ENCODE results near the gene MED23. TPM values are rescaled to one million over a fixed set of nuclear protein-coding genes. Genes with fewer than 3 reads are reported as not detected.

Gene MED23
- total RNA-seq, 1 donor from 2014 or later, result 10.8 TPM

DNA sequence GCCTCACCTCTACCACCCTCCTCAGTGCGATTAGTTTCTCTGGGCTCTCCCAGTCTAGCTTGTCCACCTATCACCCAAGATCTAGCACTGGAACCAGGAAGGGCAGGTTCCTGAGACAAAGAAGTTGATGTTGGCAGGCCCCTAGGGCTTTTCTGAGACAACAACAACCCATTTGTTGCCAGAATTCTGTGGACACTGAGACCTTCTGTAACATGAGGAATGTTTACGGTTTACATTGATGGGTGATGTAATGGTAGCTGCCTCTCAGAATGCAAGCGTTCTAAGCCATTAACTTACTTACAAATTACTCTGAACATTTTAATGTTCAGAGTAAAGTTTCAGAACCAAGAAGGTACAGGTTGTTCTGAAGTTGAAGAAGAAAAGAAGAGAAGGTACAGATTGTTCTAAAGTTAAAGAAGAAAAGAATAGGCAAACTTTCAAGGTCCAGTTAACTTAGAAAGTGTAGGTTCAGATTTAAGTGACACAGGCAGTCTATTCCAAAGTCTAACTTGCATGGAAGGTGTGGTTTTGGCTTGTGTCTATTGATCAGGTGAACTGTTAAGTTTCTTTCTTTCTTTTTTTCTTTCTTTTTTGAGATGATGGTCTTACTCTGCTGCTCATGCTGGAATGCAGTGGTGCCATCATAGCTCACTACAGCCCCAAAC is 3.7 kb upstream of the MED23 start:
- Histone ChIP-seq H3K4me3 (no peak overlapping the region), H3K4me1 (peaks cover 19% of the 10 kb centered on the region), H3K27ac (replicated peaks) (no peak overlapping the region), H3K27me3 (ENCODE audit: low read depth) (no peaks in the 10 kb centered on the region), H3K9me3 (replicated peaks) (no peaks in the 10 kb centered on the region), H3K36me3 (peaks cover under 1% of the 10 kb centered on the region)
- DNase-seq, result no peak
- TF ChIP-seq, protein P1, sequence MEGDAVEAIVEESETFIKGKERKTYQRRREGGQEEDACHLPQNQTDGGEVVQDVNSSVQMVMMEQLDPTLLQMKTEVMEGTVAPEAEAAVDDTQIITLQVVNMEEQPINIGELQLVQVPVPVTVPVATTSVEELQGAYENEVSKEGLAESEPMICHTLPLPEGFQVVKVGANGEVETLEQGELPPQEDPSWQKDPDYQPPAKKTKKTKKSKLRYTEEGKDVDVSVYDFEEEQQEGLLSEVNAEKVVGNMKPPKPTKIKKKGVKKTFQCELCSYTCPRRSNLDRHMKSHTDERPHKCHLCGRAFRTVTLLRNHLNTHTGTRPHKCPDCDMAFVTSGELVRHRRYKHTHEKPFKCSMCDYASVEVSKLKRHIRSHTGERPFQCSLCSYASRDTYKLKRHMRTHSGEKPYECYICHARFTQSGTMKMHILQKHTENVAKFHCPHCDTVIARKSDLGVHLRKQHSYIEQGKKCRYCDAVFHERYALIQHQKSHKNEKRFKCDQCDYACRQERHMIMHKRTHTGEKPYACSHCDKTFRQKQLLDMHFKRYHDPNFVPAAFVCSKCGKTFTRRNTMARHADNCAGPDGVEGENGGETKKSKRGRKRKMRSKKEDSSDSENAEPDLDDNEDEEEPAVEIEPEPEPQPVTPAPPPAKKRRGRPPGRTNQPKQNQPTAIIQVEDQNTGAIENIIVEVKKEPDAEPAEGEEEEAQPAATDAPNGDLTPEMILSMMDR (IDR thresholded peaks at IDR 0.05; ENCODE audit: borderline replicate concordance), result no peak
- intact Hi-C loops (cut with micrococcal nuclease), result no loop called here

DNA sequence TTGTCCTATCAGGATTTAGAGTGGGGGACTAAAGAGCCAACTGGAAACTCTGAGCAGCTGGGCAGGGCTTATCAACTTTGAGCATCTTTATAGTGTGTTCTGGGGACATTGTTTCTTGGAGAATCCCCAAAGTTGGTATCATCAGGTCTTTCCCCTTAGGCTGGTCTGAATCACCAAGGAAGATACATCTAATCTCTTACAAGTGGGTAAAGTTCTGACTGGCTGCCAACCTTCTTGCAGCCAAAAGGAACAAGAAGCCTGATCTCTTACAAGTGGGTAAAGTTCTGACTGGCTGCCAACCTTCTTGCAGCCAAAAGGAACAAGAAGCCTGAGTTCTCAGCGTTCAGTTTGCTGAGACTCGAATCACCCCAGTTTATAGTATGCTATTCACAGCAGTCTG is 1.6 kb upstream of the MED23 start:
- DNase-seq, result no peak
- TF ChIP-seq, protein P1 (IDR thresholded peaks at IDR 0.05; ENCODE audit: borderline replicate concordance), result no peak
- intact Hi-C loops (cut with micrococcal nuclease), result no loop called here
- no peaks in the 10 kb centered on the region for H3K27me3 ChIP-seq (ENCODE audit: low read depth)
- peaks cover 26% of the 10 kb centered on the region for H3K4me1 ChIP-seq
- H3K9me3 ChIP-seq (replicated peaks), result no peaks in the 10 kb centered on the region
- no peak overlapping the region for H3K27ac ChIP-seq (replicated peaks)
- H3K36me3 ChIP-seq, result peaks cover 16% of the 10 kb centered on the region
- H3K4me3 ChIP-seq, result no peak overlapping the region

DNA sequence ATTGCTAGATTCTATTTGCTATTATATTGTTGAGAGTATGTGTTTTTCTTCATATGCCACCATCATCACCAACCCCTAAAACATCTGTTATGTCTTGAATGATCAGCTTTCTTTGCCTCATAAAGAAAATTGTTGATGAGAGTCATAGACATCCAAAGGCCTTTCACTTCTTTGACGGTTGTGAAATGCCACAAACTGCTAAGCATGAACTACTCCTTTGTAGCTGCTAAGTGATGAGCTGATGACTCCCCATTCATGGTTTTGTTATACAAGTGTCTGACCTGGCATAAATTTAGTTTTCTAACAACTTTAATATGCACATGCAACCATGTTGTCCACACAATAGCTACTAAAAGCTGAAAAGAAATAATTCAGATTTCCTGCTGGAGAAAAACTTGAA is 684 bp upstream of the MED23 start:
- H3K27me3 ChIP-seq (ENCODE audit: low read depth), result no peaks in the 10 kb centered on the region
- H3K4me1 ChIP-seq, result peaks cover 26% of the 10 kb centered on the region
- intact Hi-C loops (cut with micrococcal nuclease), result no loop called here
- peaks cover 25% of the 10 kb centered on the region for H3K36me3 ChIP-seq
- no peaks in the 10 kb centered on the region for H3K9me3 ChIP-seq (replicated peaks)
- DNase-seq, result no peak
- H3K27ac ChIP-seq (replicated peaks), result peak overlapping the region; percentile 82
- TF ChIP-seq, protein P1 (IDR thresholded peaks at IDR 0.05; ENCODE audit: borderline replicate concordance), result no peak
- H3K4me3 ChIP-seq, result peak overlapping the region; percentile 88

DNA sequence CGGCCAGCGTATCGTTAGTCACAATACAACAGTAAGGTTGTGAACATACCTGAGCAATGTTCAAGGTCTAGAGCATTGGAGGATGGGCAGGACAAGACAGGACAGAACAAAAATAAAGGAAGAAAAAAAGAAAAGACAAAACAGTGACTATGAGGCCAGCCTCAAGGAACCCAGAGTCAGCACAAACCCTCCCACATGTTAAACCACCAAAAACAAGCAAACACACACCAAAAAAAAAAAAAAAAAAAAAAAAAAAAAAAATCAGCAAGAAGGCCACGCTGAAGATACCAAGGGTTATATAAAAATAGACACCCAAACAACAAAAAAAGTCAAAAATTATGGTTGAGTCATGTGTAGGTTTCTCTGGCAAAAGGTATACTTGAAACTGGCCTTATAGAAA is 12.8 kb downstream of the MED23 start:
- Histone ChIP-seq H3K27ac (replicated peaks) (no peak overlapping the region), H3K9me3 (replicated peaks) (no peaks in the 10 kb centered on the region), H3K4me1 (no peaks in the 10 kb centered on the region), H3K27me3 (ENCODE audit: low read depth) (no peaks in the 10 kb centered on the region), H3K36me3 (peaks cover 99% of the 10 kb centered on the region), H3K4me3 (no peak overlapping the region)
- TF ChIP-seq, protein P1 (IDR thresholded peaks at IDR 0.05; ENCODE audit: borderline replicate concordance), result no peak
- no peak for DNase-seq
- intact Hi-C loops (cut with micrococcal nuclease), result no loop called here

DNA sequence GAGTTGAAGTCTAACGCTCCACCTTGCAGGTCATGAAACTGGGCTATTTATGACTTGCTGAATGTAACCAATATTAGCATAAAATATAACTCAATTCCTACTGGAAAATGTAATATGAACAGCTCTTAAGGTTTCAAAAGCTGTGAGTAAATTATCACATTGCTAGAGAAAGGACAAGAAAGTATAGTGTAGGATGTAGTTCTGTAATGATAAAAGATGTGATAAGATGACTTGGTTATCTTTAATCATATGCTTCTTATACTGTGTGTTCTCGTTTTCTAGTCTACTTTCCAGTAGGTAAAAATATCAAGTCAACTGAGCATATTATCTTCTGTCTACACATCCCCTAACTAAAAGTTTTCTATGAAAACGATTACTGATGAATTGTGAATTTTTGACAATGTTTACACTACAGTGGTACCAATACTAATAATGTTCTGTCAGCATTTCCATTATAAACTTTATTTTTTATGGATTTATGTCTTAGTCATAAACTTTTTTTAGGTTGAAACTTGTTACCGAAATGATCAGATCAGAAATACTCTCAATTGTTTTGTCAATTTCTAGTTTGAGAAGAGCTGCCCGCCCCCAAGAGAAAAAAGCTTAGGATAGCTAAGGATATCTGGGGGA is 14.6 kb downstream of the MED23 start:
- intact Hi-C loops (cut with micrococcal nuclease), result no loop called here
- no peaks in the 10 kb centered on the region for H3K27me3 ChIP-seq (ENCODE audit: low read depth)
- H3K4me3 ChIP-seq, result no peak overlapping the region
- H3K36me3 ChIP-seq, result peaks cover 99% of the 10 kb centered on the region
- H3K27ac ChIP-seq (replicated peaks), result no peak overlapping the region
- DNase-seq, result no peak
- H3K4me1 ChIP-seq, result no peaks in the 10 kb centered on the region
- H3K9me3 ChIP-seq (replicated peaks), result no peaks in the 10 kb centered on the region
- TF ChIP-seq, protein P1 (IDR thresholded peaks at IDR 0.05; ENCODE audit: borderline replicate concordance), result no peak
